Osteocyte (in vitro differentiated cells): ENCODE results near the gene DENND5B. TPM values are rescaled to one million over a fixed set of nuclear protein-coding genes. Genes with fewer than 3 reads are reported as not detected.
"Not testable (repeated sequence)": the region's sequence is repeated elsewhere in the genome, so short reads cannot be mapped to it uniquely, and the experiment has no call there.

Experiments
- DNase-seq: peaks from one replicate; pipeline ENCODE4 v3.0.0; 2021; ENCODE audit warnings: mixed read lengths; ENCODE audit not compliant: unreplicated experiment; ENCODE audit errors: extremely low spot score
- H3K27ac Mint-ChIP-seq: one replicate; pipeline ENCODE4 v1.8.0; 2021; ENCODE audit warnings: mild to moderate bottlenecking, mixed read lengths; ENCODE audit not compliant: unreplicated experiment
- H3K27me3 Mint-ChIP-seq: one replicate; pipeline ENCODE4 v1.8.0; 2021; ENCODE audit warnings: mixed read lengths; ENCODE audit not compliant: unreplicated experiment
- H3K36me3 Mint-ChIP-seq: one replicate; pipeline ENCODE4 v1.8.0; 2021; ENCODE audit warnings: mixed read lengths; ENCODE audit not compliant: unreplicated experiment
- H3K4me1 Mint-ChIP-seq: one replicate; pipeline ENCODE4 v1.8.0; 2021; ENCODE audit warnings: mixed read lengths; ENCODE audit not compliant: unreplicated experiment
- H3K4me3 Mint-ChIP-seq: one replicate; pipeline ENCODE4 v1.8.0; 2021; ENCODE audit warnings: mild to moderate bottlenecking, moderate library complexity, mixed read lengths; ENCODE audit not compliant: unreplicated experiment
- H3K9me3 Mint-ChIP-seq: one replicate; pipeline ENCODE4 v1.8.0; 2021; ENCODE audit warnings: mixed read lengths; ENCODE audit not compliant: unreplicated experiment
- total RNA-seq: library from RNA; stranded (reverse); gene quantifications from 2 replicates; pipeline ENCODE4 v1.2.1, GENCODE V29; 2021
- TF ChIP-seq, protein P1 (sequence below): fragments of 200-600 bp; sonication (generic); IDR thresholded peaks from 2 replicates; pipeline ENCODE4 v1.5.0; 2021; ENCODE audit warnings: antibody characterized with exemption, mild to moderate bottlenecking, moderate library complexity

DENND5B gene
- total RNA-seq, 1 donor from 2014 or later: 17.8 TPM

GRCh38 chr12:31405021-31405420 is 185.9 kb downstream of the DENND5B start:
- H3K36me3 Mint-ChIP-seq: peaks cover 14% of the 10 kb centered on the region
- TF ChIP-seq, protein P1, sequence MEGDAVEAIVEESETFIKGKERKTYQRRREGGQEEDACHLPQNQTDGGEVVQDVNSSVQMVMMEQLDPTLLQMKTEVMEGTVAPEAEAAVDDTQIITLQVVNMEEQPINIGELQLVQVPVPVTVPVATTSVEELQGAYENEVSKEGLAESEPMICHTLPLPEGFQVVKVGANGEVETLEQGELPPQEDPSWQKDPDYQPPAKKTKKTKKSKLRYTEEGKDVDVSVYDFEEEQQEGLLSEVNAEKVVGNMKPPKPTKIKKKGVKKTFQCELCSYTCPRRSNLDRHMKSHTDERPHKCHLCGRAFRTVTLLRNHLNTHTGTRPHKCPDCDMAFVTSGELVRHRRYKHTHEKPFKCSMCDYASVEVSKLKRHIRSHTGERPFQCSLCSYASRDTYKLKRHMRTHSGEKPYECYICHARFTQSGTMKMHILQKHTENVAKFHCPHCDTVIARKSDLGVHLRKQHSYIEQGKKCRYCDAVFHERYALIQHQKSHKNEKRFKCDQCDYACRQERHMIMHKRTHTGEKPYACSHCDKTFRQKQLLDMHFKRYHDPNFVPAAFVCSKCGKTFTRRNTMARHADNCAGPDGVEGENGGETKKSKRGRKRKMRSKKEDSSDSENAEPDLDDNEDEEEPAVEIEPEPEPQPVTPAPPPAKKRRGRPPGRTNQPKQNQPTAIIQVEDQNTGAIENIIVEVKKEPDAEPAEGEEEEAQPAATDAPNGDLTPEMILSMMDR: no peak
- no peak overlapping the region for H3K27ac Mint-ChIP-seq
- H3K27me3 Mint-ChIP-seq: no peaks in the 10 kb centered on the region
- H3K4me3 Mint-ChIP-seq: no peak overlapping the region
- no peak for DNase-seq
- peaks cover 10% of the 10 kb centered on the region for H3K4me1 Mint-ChIP-seq
- no peaks in the 10 kb centered on the region for H3K9me3 Mint-ChIP-seq

GRCh38 chr12:31403099-31403607 is 187.8 kb downstream of the DENND5B start:
- peak; percentile 86 for DNase-seq
- Mint-ChIP-seq H3K36me3 (peaks cover 14% of the 10 kb centered on the region), H3K4me3 (peak overlapping the region; percentile 22)
- not testable (repeated sequence) for H3K27me3 Mint-ChIP-seq, H3K4me1 Mint-ChIP-seq, H3K9me3 Mint-ChIP-seq, H3K27ac Mint-ChIP-seq
- TF ChIP-seq, protein P1: peak; percentile 96

GRCh38 chr12:31393004-31393550 is 197.9 kb downstream of the DENND5B start:
- H3K4me1 Mint-ChIP-seq: no peaks in the 10 kb centered on the region
- peaks cover 24% of the 10 kb centered on the region for H3K36me3 Mint-ChIP-seq
- DNase-seq: no peak
- no peaks in the 10 kb centered on the region for H3K27me3 Mint-ChIP-seq
- TF ChIP-seq, protein P1: no peak
- H3K4me3 Mint-ChIP-seq: no peak overlapping the region
- no peaks in the 10 kb centered on the region for H3K9me3 Mint-ChIP-seq
- H3K27ac Mint-ChIP-seq: no peak overlapping the region

- no peak overlapping the region for H3K27ac Mint-ChIP-seq
- TF ChIP-seq, protein P1: no peak
Measured at GRCh38 chr12:31390991-31391390, 199.9 kb downstream of the DENND5B start.

GRCh38 chr12:31388713-31389112 is 202.2 kb downstream of the DENND5B start:
- Mint-ChIP-seq H3K9me3 (no peaks in the 10 kb centered on the region), H3K36me3 (peaks cover 35% of the 10 kb centered on the region), H3K4me1 (peaks cover 5% of the 10 kb centered on the region), H3K4me3 (no peak overlapping the region), H3K27me3 (no peaks in the 10 kb centered on the region), H3K27ac (no peak overlapping the region)
- TF ChIP-seq, protein P1: no peak
- no peak for DNase-seq

More at GRCh38 chr12:31390991-31391390, 199.9 kb downstream of the DENND5B start:
- H3K9me3 Mint-ChIP-seq: no peaks in the 10 kb centered on the region
- DNase-seq: no peak
- peaks cover 28% of the 10 kb centered on the region for H3K36me3 Mint-ChIP-seq
- peaks cover 5% of the 10 kb centered on the region for H3K4me1 Mint-ChIP-seq
- H3K27me3 Mint-ChIP-seq: no peaks in the 10 kb centered on the region
- H3K4me3 Mint-ChIP-seq: no peak overlapping the region
